Type B pancreatic cell (in vitro differentiated cells): ENCODE data around the gene MAP2K4. TPM values are rescaled to one million over a fixed set of nuclear protein-coding genes. Genes with fewer than 3 reads are reported as not detected.

ENCODE experiments used
- DNase-seq: peaks from one replicate; pipeline ENCODE4 v3.0.0; 2021; ENCODE audit warnings: mixed read lengths; ENCODE audit not compliant: unreplicated experiment; ENCODE audit errors: extremely low spot score
- H3K27ac Mint-ChIP-seq: 2 replicates; pipeline ENCODE4 v1.8.0; 2021; ENCODE audit warnings: mild to moderate bottlenecking, mixed read lengths
- H3K27me3 Mint-ChIP-seq: 2 replicates; pipeline ENCODE4 v1.8.0; 2021; ENCODE audit warnings: mixed read lengths
- H3K36me3 Mint-ChIP-seq: 2 replicates; pipeline ENCODE4 v1.8.0; 2021; ENCODE audit warnings: mixed read lengths
- H3K4me1 Mint-ChIP-seq: one replicate; pipeline ENCODE4 v1.8.0; 2021; ENCODE audit warnings: mixed read lengths; ENCODE audit not compliant: unreplicated experiment
- H3K4me3 Mint-ChIP-seq: 2 replicates; pipeline ENCODE4 v1.8.0; 2021; ENCODE audit warnings: mild to moderate bottlenecking, mixed read lengths
- H3K9me3 Mint-ChIP-seq: 2 replicates; pipeline ENCODE4 v1.8.0; 2021; ENCODE audit warnings: mixed read lengths
- total RNA-seq: library from RNA; stranded (reverse); gene quantifications from 2 replicates; pipeline ENCODE4 v1.2.1, GENCODE V29; 2021; ENCODE audit warnings: low replicate concordance
- TF ChIP-seq, protein P1 (sequence below): fragments of 200-600 bp; sonication (generic); conservative IDR thresholded peaks from 2 replicates; pipeline ENCODE4 v1.5.0; 2021; ENCODE audit warnings: antibody characterized with exemption, mild to moderate bottlenecking

MAP2K4 gene
- total RNA-seq, 1 donor from 2014 or later: 49.6 TPM

DNA sequence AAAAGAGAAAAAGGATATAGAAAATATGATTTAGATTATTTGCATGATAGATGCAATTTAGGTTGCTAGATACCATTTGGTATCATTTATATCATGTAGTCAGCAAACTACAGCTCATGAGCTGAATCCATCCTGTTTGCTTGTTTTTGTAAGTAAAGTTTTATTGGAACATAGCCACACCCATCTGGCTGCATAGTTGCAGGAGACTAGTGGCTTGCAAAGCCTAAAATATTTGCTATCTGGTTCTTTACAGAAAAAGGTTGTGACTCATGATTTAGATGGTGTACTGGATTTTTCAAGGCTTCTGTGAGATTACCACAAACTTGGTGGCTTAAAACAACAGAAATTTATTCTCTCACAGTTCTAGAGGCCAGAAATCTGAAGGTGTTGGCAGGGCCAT, 49.9 kb downstream of the MAP2K4 start:
- TF ChIP-seq, protein P1, sequence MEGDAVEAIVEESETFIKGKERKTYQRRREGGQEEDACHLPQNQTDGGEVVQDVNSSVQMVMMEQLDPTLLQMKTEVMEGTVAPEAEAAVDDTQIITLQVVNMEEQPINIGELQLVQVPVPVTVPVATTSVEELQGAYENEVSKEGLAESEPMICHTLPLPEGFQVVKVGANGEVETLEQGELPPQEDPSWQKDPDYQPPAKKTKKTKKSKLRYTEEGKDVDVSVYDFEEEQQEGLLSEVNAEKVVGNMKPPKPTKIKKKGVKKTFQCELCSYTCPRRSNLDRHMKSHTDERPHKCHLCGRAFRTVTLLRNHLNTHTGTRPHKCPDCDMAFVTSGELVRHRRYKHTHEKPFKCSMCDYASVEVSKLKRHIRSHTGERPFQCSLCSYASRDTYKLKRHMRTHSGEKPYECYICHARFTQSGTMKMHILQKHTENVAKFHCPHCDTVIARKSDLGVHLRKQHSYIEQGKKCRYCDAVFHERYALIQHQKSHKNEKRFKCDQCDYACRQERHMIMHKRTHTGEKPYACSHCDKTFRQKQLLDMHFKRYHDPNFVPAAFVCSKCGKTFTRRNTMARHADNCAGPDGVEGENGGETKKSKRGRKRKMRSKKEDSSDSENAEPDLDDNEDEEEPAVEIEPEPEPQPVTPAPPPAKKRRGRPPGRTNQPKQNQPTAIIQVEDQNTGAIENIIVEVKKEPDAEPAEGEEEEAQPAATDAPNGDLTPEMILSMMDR: no peak
- H3K27ac Mint-ChIP-seq: no peak overlapping the region
- no peaks in the 10 kb centered on the region for H3K9me3 Mint-ChIP-seq
- no peak for DNase-seq
- H3K4me3 Mint-ChIP-seq: no peak overlapping the region
- no peaks in the 10 kb centered on the region for H3K27me3 Mint-ChIP-seq
- H3K36me3 Mint-ChIP-seq: peaks cover 25% of the 10 kb centered on the region
- no peaks in the 10 kb centered on the region for H3K4me1 Mint-ChIP-seq

DNA sequence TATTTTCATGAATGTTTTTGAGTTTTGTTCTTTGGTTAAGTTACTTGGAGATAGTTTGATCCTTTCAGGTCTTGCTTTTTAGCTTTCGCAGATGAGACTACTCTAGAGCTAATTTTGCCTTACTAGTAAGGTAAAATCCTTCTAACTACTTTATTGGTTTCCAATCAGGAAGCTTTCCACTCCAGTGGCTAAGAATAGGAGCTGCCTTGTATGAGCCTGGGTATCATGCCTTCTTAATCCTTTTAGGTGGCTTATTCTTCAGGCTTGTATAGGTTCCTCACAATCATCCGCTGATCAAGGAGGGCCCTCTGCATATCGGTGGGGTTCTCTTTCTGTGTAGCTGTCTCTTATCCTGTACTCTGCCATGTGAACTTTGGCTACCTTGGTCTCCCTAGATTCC, 53.7 kb downstream of the MAP2K4 start:
- Mint-ChIP-seq H3K27ac (no peak overlapping the region), H3K4me3 (no peak overlapping the region), H3K9me3 (peaks cover 3% of the 10 kb centered on the region), H3K36me3 (peaks cover 40% of the 10 kb centered on the region), H3K4me1 (peaks cover 4% of the 10 kb centered on the region), H3K27me3 (no peaks in the 10 kb centered on the region)
- no peak for DNase-seq
- TF ChIP-seq, protein P1: no peak

DNA sequence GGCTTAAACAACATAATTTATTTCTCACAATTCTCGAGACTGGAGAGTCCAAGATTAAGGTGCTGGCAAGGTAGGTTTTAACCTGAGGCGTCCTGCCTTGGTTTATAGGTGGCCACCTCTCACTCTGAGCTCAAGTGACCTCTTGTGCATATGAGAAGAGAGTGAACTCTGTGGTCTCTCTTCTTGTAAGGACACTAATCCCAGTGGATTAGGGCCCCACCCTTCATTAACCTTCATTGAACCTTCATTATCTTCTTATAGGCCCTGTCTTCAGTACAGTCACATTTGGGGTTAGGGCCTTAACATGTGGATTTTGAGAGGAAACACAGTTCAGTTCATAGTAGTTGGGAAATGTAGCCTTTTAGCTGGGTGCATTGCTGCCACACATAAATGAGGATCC, 57.1 kb downstream of the MAP2K4 start:
- Mint-ChIP-seq H3K27ac (no peak overlapping the region), H3K9me3 (peaks cover 3% of the 10 kb centered on the region), H3K27me3 (no peaks in the 10 kb centered on the region), H3K4me1 (peaks cover 4% of the 10 kb centered on the region), H3K4me3 (no peak overlapping the region), H3K36me3 (peaks cover 55% of the 10 kb centered on the region)
- DNase-seq: no peak
- TF ChIP-seq, protein P1: no peak

DNA sequence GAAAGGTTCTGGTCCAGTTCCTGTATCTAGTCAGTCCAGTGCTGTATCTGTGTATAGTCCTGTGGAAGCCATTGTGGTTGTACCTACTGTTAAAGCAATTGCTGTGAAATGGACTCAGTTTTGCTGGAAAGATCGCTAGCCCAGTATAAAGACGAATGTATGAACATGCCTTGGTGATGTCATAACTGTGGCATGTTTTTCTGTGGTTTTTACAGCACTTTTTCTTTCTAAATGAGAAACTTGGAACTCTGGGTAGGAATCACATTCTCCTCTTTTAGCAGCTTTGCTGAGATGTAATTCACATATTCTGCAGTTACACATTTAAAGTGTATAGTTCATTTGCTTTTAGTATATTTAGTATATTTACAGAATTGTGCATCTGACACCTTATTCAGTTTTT, 58.1 kb downstream of the MAP2K4 start:
- Mint-ChIP-seq H3K27me3 (no peaks in the 10 kb centered on the region), H3K4me1 (peaks cover 4% of the 10 kb centered on the region), H3K4me3 (no peak overlapping the region), H3K27ac (peak overlapping the region; percentile 39), H3K36me3 (peaks cover 47% of the 10 kb centered on the region), H3K9me3 (peaks cover 3% of the 10 kb centered on the region)
- TF ChIP-seq, protein P1: no peak
- DNase-seq: no peak

DNA sequence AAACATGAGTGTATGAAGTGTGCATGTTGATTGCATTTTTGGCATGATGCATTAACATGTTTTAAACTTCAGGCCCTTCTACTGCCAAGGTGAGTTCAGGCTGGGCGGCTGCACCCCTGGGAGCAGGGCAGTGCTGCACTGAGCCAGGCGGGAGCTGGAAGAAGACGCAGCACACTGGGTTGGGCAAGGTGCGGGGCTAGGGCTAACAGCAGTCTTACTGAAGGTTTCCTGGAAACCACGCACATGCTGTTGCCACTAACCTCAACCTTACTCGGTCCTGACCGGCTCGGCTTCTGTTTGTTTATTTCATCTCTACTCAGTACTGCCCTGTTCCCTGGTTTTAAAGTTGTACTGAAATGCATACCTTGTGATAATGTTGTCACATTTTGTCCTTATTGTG, 61.0 kb downstream of the MAP2K4 start:
- H3K36me3 Mint-ChIP-seq: peaks cover 39% of the 10 kb centered on the region
- H3K27ac Mint-ChIP-seq: peak overlapping the region; percentile 26
- TF ChIP-seq, protein P1: no peak
- peaks cover 4% of the 10 kb centered on the region for H3K4me1 Mint-ChIP-seq
- H3K9me3 Mint-ChIP-seq: peaks cover 3% of the 10 kb centered on the region
- no peaks in the 10 kb centered on the region for H3K27me3 Mint-ChIP-seq
- H3K4me3 Mint-ChIP-seq: no peak overlapping the region
- no peak for DNase-seq
